ENCODE results near the gene TADA2A.

- TF ChIP-seq GATA2 (IDR thresholded peaks at IDR 0.05; ENCODE audit: low read depth, low read length) (no peak), GATA3 (IDR thresholded peaks at IDR 0.05; ENCODE audit: low read depth, low read length) (no peak)
Measured at GRCh38 chr17:37506678-37507077, 100.0 kb downstream of the TADA2A start.
